Kidney (tissue), 14 donors: ENCODE results near the gene SEPTIN8. TPM values are rescaled to one million over a fixed set of nuclear protein-coding genes. Genes with fewer than 3 reads are reported as not detected.

Experiments used
- DNase-seq, 5 donors: peaks; one replicate each; pipeline ENCODE4 v3.0.0-alpha.2; 2013 to 2020
- FAIRE-seq: peaks from 2 replicates; lab custom pipeline; 2012; peaks lifted over from hg19 to GRCh38; lab: Jason Lieb, UNC
- H3K27ac ChIP-seq, 2 donors: one replicate each; pipeline ENCODE4 v1.7.0; 2013; ENCODE audit warnings: low read depth in 2 of 2, low read length in 2 of 2, inconsistent platforms in 1 of 2
- H3K27me3 ChIP-seq: one replicate; pipeline ENCODE4 v1.7.1; 2013; ENCODE audit warnings: low read length, inconsistent platforms; ENCODE audit not compliant: control insufficient read depth, insufficient read depth
- H3K36me3 ChIP-seq, 3 donors: one replicate each; pipeline versions ENCODE4 v1.7.0 to v1.7.1; 2013; ENCODE audit warnings: low read length in 3 of 3, control low read depth in 1 of 3, inconsistent platforms in 1 of 3; ENCODE audit not compliant: insufficient read depth in 3 of 3, control insufficient read depth in 2 of 3
- H3K4me1 ChIP-seq, 3 donors: one replicate each; pipeline versions ENCODE4 v1.7.0 to v1.7.1; 2013; ENCODE audit warnings: low read length in 3 of 3, inconsistent platforms in 1 of 3, low read depth in 1 of 3; ENCODE audit not compliant: control insufficient read depth in 2 of 3, insufficient read depth in 2 of 3
- H3K4me3 ChIP-seq, 3 donors: one replicate each; pipeline versions ENCODE4 v1.7.0 to v1.8.1; 2013; ENCODE audit warnings: low read length in 3 of 3, control low read depth in 1 of 3, inconsistent platforms in 1 of 3
- H3K9ac ChIP-seq, 3 donors: one replicate each; pipeline versions ENCODE4 v1.7.0 to v1.7.1; 2013; ENCODE audit warnings: low read length in 3 of 3, control low read depth in 1 of 3, inconsistent platforms in 1 of 3
- H3K9me3 ChIP-seq, 3 donors: one replicate each; pipeline versions ENCODE4 v1.7.0 to v1.7.1; 2013; ENCODE audit warnings: low read length in 3 of 3, control low read depth in 1 of 3, inconsistent platforms in 1 of 3; ENCODE audit not compliant: control insufficient read depth in 2 of 3, insufficient read depth in 1 of 3
- CTCF ChIP-seq: IDR thresholded peaks from 3 replicates; pipeline ENCODE4 v1.5.1; 2012; ENCODE audit warnings: mild to moderate bottlenecking, moderate library complexity, borderline replicate concordance; ENCODE audit not compliant: insufficient read depth; ENCODE audit errors: extremely low read depth
- intact Hi-C: fragments of 100-400 bp; cut with DNase I; formaldehyde crosslinking; loops from one replicate; pipeline ENCODE4 v1.11.1; 2022
- polyA plus RNA-seq: library from polyadenylated mRNA; stranded (reverse); fragments of 350-450 nt; fragmentation: Illumina TruSeq; extraction: RNeasy Lipid Tissue Mini Kit (QIAGEN cat#74804); gene quantifications from one replicate; pipeline ENCODE4 v1.2.3, GENCODE V29; 2014; ENCODE audit warnings: low read depth, low replicate concordance; ENCODE audit not compliant: insufficient read depth
- total RNA-seq: library from RNA; stranded (reverse); fragmentation: NEBNext Ultra II Directional; extraction: Animal tissue kit (Norgen Biotek cat#: 25700); gene quantifications from one replicate; pipeline ENCODE4 v1.2.1, GENCODE V29; 2021
- donor health status: control.
- donor health status: control.
- donor health status: control.
- donor health status: control.
- donor health status: control.
- donor health status: DM: yes; HTN: yes; CAD: no.
- donor health status: Normal renal cell carcinoma (clear cell type).

The SEPTIN8 gene
- total and polyA plus RNA-seq, 2 donors from 2014 or later, result 24.9 to 54.4 TPM

GRCh38 chr5:132766020-132766805, 10.8 kb downstream of the SEPTIN8 start:
- FAIRE-seq (no peak), DNase-seq (peak in 1 of 5 donors; percentile 25)
- Histone ChIP-seq H3K4me1 (peaks cover 0 to 22% (median 14%) of the 10 kb centered on the region in 3 donors), H3K4me3 (no peak overlapping the region), H3K27me3 (no peaks in the 10 kb centered on the region), H3K9ac (no peak overlapping the region), H3K27ac (no peak overlapping the region), H3K36me3 (peaks cover 2 to 22% (median 18%) of the 10 kb centered on the region in 3 donors), H3K9me3 (no peaks in the 10 kb centered on the region)
- TF ChIP-seq CTCF, result no peak
- intact Hi-C loops, result no loop called here

GRCh38 chr5:132765311-132766019, 11.6 kb downstream of the SEPTIN8 start:
- Histone ChIP-seq H3K4me1 (peaks cover 0 to 18% (median 10%) of the 10 kb centered on the region in 3 donors), H3K36me3 (peaks cover 2 to 25% (median 22%) of the 10 kb centered on the region in 3 donors), H3K4me3 (no peak overlapping the region), H3K27ac (no peak overlapping the region), H3K9ac (no peak overlapping the region), H3K9me3 (no peaks in the 10 kb centered on the region), H3K27me3 (no peaks in the 10 kb centered on the region)
- no peak for TF ChIP-seq CTCF
- FAIRE-seq, result no peak
- intact Hi-C loops, result no loop called here
- peak in 1 of 5 donors; percentile 25 for DNase-seq

- H3K9me3 ChIP-seq, result no peaks in the 10 kb centered on the region
- DNase-seq (peak in 1 of 5 donors; percentile 24), FAIRE-seq (no peak)
- intact Hi-C loops, result no loop called here
- no peak for TF ChIP-seq CTCF
- H3K36me3 ChIP-seq, result peaks cover 2 to 28% (median 22%) of the 10 kb centered on the region in 3 donors
- no peaks in the 10 kb centered on the region for H3K27me3 ChIP-seq
- peaks cover 0 to 18% (median 10%) of the 10 kb centered on the region in 3 donors for H3K4me1 ChIP-seq
- H3K9ac ChIP-seq, result no peak overlapping the region
- no peak overlapping the region for H3K4me3 ChIP-seq
- H3K27ac ChIP-seq, result no peak overlapping the region
These were observed 12.3 kb downstream of the SEPTIN8 start for GRCh38 chr5:132764671-132765238.
